NCI-H2227 (cell line): ENCODE data around the gene C15orf39.
A peak's percentile ranks its signal among the peaks of the same experiment; 100 is the strongest.

Source experiments
- DNase-seq: peaks from one replicate; lab custom pipeline; 2025; ENCODE audit not compliant: unreplicated experiment; lab: John Stamatoyannopoulos, UW

Gene C15orf39

DNA sequence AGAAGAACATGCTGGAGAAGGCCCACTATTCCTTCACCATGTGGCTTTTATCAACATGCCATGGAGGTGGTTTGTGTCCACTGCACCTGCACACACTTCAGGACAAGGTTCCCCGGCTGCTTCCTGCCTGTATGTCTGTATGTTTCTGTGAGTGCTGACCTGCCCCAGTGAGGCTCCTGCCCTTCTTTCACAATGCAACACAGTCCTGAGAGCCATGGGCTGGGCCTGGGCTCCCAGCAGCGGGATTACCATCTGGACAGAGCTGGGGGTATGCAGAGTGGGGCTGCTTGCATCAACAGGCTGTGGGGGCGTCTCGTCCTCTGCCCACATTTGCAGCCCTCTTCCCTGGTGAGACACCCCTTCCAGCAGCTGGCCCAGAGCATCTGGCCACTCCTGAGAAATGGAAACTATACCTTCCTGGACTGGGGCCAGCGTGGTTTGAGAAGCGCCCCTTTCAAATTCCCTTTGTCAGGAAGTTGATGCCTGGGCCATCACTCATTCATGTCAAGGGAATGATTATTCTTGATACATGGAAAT is 29.3 kb upstream of the C15orf39 start:
- DNase-seq, result no peak

DNA sequence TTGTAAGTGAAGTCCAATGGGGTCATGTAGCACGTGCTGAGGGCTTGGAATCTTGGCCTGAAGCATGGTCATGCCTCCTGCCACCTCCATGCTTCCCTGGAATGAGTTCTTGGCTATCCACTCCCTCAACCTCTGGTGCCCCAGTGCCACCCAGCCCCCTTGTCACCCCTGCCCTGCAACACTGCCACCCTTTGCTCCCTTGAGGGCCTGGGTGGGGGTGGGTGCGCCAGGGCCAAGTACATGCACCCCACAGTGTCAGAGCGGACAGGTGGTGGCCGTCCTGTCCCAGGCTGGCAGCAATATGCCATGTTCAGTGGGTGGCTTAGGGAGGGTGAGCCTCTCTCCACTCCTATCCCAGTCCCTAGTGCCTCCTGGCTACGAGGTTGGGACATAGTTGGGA is 27.6 kb upstream of the C15orf39 start:
- no peak for DNase-seq

DNA sequence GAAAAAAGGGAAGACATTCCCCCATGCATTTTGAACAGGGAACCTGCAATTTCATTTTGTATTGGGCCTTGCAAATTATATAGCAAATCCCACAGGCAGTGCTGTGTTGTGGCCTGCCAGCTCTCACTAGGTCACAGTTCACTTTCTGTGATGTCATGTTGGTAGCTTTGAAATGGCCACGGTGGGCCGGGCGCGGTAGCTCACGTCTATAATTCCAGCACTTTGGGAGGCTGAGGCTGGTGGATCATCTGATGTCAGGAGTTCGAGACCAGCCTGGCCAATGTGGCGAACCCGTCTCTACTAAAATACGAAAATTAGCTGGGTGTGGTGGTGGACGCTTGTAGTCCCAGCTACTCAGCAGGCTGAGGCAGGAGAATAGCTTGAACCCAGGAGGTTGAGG is 27.0 kb upstream of the C15orf39 start:
- no peak for DNase-seq

DNA sequence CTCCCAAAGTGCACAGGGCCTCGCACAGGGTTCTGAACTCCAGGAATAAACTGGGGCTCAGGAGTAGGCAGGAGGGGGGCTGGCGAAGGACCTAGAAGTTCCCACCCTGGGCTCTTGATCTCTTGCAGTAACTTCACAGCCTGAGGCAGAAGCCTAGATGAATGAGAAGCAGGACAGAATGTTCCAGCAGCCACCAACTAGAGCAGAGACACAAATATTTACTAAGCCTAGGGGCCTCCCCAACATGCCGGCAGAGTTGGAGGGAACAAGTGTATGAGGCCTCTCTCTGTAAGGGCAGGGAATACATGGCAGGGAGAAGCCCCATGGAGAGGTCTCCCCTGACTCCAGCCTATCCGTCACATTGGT is 25.3 kb upstream of the C15orf39 start:
- no peak for DNase-seq

DNA sequence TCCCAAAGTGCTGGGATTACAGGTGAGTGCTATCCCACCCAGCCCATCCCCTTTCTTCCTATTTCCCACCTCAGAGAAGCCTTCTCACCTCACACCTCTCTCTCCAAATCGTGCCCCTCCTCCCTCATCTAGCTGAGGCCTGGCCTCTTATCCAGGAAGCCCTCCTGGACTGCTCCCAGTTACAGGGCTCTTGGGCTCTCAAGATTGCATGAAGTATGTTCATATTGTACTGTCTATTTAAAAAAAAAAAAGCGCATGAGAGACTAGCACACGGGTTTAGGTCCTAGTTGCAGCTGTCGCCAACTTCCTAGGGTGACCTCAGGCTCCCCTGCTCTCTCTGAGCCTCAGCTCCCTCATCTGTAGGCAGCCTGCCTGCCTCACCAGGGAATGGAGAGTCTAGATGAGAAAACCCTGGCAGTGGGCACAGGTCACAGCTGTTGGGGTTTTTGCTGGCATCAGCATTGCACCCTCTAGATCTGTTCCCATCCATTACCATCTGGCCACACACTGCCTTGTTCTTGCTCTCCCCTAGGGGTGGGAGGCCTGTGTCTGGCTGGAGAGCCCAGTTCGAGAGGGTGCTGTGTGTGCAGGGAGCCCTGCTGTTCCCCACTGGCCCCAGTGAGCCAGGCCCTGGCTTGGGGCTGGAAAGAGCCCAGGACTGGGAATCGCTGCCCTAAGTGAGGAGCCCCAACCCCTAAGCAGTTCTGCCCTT is 24.2 kb upstream of the C15orf39 start:
- DNase-seq, result no peak

DNA sequence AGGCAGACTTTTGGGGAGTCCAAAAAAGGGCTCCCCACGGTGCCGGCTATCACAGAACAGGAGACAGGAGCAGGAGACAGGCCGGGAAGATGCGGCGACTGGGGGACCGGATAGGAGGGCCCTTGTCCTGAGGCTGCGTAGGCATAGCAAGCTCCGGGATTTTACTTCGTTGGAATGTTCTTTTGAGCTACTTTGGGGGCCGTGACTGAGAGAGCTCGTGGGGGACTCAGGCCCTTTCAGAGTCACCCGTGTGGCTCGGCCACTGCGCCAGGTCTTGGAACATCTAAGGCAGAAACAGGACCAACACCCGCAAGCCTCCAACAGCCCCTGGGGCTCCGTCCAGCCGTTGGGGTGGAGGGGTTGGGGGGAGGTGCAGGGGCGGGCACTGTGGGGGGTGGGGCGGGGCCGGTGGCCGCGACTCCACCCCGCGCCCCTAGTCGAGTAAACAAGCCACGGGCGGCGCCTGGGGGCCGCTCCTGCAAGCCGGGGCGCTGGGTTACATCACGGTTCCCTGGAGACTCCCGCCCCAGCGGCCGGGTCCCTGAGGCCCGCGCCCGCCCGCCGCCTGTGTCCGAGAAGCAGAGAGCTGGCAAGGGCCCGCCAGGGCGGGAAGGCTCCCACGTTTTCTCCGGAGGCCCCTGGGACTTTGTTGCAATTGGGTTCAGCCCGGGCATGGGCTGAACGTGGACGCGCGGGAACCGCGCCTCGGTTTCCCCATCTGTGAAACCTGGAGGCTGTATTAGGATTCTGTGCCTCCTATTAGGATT is 23.3 kb upstream of the C15orf39 start:
- peak; percentile 17 for DNase-seq

DNA sequence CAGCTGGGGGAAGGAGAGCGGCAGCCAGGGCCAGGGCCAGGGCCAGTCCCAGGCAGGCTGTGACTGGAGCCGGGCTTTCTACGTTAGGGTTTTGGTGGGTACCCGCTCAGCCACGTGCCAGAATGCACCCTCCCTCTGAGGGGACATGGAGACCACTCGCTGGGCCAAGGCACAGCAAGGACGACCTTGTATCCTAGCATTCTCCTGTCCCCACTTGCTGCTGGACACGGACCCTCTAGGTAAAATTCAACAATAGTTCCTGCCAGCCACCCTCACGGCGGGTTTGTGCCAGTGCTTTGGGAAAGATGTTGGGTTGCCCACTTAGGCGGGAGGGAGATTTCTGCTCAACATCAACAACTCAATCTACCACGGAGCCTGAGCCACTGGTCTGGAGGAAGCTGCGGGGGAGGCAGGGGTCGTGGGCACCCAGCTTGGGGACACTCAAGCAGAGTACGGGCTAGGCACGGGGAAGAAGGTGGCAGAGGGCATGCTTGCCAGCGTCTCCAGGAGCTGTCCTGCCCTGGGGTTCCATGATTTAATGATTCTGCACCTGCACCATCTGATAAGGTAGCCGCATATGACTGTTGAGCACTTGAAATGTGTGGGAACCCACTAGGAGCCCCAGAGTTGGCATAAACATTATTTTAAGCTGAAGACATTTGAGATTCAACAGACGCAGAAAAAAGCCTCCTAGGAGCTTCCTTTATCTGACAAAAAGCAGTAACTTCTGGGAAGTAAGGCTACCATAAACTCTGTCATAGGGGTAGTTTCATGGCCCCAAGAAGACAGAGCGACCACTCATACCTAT is 22.5 kb upstream of the C15orf39 start:
- DNase-seq, result no peak

DNA sequence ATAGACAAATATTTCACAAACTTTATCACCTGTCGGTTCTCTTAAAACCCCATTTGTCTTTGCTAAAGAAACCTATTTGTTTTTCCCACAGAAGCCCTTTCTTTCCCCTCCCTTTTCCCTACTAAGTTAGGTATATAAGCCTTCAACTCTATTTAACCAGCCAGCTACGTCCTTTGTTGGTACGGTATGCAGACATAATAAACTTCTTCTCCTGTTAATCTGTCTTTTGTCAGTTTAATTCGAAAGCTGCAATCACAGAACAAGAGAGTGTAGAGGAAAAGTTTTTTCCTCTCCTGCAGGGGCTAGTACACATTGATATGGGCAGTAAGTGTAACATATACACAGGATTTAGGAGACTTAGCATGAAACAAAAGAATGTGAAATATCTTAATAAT is 21.9 kb upstream of the C15orf39 start:
- DNase-seq, result no peak

DNA sequence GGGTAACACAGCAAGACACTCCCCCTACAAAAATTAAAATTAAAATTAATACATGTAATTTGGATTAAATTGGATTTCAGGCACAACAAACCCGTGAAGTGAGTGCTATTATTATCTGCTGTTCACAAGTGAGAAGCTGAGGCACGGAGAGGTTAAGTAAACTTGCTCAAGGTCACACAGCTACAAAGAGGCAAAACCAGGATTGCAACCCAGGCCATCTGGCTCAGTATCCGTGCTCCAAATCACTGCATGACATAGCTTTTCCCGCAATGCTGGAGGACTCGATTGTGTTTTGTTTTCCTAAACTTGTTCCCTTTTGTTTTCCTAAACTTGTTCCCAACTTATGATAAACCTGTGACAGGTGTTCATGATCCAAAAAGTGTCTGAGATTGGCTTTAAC is 19.9 kb upstream of the C15orf39 start:
- DNase-seq, result no peak

DNA sequence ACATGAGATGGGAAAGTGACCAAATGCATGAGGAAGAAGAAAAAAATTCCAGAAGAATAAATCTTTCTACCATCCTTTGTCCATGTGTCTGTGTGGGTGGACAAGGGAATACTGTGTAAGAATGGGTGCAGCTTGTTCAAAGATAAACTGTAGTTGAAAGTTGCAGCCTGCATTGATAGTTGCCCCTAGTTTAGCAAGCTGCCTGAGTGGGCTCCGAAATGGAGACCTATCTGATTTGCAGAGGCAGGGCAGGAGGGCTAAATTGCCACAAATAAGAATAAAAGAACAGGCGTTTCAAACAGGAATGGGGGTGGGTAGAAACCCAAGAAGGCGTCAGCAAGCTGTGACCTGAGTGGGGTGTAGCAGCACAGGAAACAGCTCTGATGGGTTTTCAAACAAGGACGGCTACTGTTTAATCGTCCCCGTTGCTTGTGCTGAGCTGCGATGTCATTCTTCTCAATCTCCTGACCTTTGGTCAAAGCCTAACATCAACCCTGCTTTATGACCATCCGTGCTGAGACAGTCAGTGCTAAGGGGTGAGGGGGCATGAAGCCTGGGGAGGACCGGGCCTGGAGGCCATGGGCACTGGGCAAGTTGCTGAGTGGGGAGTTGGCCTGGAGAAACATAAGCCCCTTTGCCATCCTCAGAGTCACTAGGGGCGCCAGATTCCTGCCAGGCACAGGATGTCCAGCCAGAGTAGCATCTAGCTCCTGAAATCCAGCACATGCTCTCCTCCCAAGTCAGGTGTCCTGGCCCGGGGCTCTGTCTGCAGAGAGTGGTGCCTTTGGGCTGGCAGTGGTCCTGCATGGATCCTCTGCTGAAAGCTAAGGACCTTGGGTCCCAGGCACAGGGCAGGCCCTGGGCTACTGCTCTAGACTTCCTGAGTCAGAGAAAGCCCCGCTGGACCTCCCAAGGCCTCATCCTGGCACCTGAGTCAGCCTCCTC is 19.2 kb upstream of the C15orf39 start:
- DNase-seq, result no peak

DNA sequence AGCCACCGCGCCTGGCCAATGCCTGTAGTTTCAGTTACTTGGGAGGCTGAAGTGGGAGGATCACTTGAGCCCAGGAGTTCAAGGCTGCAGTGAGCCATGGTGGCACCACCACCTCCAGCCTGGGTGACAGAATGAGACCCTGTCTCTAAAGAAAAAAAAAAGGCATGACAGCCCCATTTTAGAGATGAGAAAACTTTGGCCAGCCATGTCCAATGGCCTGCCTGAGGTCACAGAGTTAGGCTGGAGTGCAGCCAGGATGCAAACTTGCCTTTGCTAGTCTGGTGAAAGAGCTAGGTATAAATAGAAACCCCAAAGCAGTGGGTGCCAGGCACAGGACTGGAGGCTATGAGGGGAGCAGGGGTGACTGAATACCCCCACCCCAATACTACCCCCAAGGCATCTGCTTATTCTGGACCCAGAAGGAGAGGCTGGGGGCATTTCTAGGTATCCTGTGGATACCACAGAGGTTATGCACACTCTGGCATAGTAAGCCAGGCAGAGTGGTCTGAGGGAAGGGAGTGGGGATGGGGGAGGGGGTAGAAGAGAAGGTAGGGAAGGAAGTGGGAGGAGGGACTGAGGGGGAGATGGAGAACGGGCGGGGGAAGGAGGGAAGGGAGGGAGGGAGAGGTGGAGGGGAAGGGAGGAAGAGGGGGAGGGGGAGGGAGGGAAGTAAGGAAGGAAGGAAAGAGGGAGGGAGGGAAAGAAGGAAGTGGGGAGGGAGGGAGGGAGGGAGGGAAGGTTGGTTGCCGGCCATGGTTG is 16.2 kb upstream of the C15orf39 start:
- DNase-seq, result no peak

DNA sequence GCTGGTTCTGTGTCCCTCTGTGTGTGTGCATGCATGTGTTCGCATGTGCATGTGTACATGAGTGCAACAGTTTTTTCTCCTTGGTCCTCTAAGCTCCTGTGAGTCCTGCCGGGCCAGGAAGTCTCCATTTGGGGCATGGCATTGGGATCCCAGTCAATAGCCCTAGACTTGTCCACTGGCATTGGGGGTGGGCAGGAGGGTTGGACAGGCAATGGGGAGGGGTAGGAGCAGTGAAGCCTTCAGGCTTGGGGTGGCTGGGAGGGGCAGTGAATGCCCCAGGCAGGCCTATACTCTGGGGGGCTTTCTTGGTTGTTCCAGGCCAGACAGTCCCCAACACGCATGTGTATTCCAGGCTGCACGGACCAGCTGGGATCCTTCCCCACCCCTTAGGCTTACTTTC is 15.6 kb upstream of the C15orf39 start:
- no peak for DNase-seq

DNA sequence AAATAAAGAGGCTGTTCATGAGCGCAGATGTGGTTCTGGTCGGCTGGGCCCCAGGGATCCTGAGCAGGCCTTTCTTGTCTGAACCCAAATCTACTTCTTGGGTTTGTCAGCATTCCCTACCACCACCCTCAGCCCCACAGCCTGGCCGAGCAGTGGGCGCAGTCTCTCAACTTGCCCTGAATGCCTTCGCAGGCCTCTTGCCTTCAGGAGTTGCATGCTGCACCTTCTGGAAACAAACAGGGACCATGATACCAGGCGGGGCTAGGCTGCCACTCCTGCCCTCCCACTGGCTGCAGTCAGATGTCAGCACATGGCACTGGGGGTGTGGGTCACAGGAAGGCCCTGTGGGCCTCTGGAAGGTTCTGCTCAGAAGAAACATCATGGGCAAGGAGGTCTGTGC is 13.2 kb upstream of the C15orf39 start:
- no peak for DNase-seq

DNA sequence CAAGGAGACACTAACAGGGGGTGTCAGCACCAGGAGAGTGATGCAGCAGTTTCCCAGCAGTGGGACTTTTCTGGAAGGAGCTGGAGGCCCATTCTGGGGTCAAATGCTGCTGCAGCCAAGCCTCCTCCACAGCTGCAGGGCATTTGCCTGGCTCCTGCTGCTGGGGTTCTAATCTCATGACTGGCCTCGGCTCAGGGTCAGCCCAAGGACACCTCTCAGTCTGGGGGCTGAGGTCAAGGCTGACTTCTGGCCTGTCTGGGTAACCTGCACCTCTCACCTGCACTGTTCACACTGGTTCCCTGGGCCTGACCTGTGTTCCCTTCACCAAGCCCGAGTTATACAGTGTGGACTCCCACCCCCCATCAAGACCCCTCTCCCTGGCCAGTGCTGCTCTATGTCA is 10.4 kb upstream of the C15orf39 start:
- DNase-seq, result no peak

DNA sequence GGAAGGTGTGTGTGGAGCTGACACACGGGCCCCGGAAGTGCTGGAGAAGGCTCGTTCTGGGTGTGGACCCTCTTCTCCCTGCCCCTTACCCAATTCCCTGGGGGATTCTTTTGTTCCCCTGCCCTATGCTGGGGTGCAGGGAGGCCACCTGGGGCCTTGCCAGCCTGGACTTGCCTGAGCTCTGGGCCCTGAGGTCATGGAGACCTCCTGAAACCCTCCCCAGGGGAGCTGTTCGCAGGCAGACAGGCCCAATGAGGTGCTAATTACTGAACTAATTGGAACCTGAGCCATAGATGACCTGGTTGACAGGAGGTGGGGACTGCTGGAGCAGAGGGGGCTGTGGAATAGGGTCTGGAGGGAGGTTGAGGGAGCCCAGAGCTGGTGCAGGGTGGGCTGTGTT is 9.4 kb upstream of the C15orf39 start:
- DNase-seq, result no peak

DNA sequence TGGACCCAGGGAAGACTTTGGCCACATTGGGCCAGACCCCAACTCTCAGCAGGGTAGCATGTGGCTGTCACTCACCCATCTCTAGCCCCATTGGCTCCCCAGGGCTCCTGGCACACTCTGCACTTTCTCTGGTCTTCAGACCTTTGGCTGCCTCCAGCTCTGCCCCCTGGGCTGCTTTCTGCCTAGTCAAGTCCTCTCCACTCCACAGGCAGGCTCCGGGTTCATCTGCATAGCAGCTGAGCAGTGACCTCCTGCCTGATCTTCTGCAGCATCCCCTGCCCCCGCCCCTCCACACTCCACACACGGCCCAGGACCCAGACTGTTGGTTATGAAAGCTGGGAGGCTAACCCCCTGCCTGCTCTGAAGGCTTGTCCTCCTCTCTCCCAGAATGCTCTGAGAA is 8.4 kb upstream of the C15orf39 start:
- DNase-seq, result no peak

DNA sequence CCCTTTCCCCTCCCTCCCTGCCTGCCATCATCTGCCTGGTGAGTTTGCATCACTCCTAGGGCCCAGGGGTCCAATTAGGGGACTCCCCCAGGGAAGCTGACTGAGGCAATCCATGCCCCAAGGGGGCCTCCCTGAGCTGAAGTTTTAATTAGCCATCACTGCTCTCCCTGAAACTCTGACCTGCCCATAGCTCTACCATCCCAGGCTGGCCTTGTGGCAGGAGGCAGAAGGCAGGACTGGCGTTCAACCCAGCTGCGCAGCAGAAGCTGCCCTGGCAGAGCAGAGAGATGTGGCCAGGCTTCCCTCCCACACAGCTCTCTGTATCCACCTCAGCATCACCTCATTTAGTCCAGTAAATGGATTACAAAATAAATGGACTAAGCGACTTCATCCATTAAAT is 7.7 kb upstream of the C15orf39 start:
- DNase-seq, result no peak

DNA sequence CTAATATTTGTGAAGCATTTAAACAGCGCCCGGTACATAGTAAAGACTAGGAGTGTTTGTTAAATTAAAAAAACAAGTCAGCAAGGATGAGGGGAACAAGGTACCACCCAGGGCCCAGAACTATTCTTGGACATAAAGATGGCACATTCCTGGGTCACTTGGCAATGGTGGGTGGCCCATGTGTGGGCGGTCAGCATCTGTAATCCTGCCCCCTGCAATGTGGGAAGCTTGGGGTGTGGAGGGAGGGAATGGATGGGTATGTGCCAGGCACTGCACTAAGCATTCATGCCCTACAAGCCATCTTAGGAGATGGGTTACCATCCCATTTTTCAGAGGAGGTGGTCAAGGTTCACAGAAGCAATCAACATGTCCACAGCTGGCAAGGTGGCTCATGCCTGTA is 7.3 kb upstream of the C15orf39 start:
- no peak for DNase-seq

DNA sequence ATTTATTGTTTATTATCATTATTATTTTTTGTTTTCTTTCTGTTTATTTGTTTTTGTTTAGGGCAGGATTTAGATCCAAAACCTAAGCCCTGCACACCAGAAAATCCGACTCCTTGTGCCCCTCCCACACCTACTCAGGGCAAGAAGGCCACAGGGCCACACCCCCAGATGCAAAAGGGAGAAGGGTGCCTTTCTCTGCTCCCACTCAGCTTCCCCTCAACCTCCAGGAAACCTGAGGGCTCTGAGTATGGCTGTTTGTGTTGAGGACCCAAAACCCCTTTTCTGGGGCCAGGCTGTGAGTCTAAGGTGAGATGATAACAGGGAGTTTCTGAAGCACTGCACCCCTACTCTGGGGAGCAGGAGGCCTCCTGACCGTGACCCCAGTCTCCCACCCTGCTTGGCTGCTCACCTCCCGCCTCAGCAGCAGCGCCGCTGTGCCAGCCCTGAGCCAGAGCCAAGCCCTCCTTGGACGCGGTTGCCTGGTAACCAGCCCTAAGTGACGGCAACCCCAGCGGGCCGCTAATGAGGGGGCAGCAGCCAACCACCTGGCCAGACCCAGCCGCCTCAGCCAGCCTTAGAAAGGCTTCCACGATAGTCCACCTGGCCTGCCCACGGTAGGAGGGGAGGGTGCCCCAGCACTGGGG is 6.4 kb upstream of the C15orf39 start:
- peak; percentile 84 for DNase-seq
